CD4-positive, alpha-beta T cell treated with Interleukin-6 for 4 hours (primary cell): Measurements from ENCODE around the gene OR5AU1.

Experiments used
- DNase-seq: peaks from one replicate; pipeline ENCODE4 v3.0.0-alpha.2; 2020; ENCODE audit warnings: mixed read lengths

The OR5AU1 gene

GRCh38 chr14:21106498-21107282 lies 49.2 kb downstream of the OR5AU1 start:
- DNase-seq = peak; percentile 84

GRCh38 chr14:21106176-21106497 lies 49.7 kb downstream of the OR5AU1 start:
- DNase-seq = no peak

GRCh38 chr14:21105095-21105494 lies 50.8 kb downstream of the OR5AU1 start:
- no peak for DNase-seq
